CD14-positive monocyte (primary cell): ENCODE results near the gene NKAIN2. TPM values are rescaled to one million over a fixed set of nuclear protein-coding genes. Genes with fewer than 3 reads are reported as not detected.

Experiments
- DNase-seq, 3 donors: peaks; one replicate each; pipeline ENCODE4 v3.0.0-alpha.2; 2011 to 2022
- H2AFZ ChIP-seq: 2 replicates; pipeline ENCODE4 v1.6.0; 2012; ENCODE audit warnings: mild to moderate bottlenecking, low read depth, low read length, inconsistent platforms; ENCODE audit not compliant: insufficient read depth, poor library complexity, severe bottlenecking
- H3K27ac ChIP-seq, 2 donors: 1 replicate in 1 of 2; 2 replicates in 1 of 2; pipeline ENCODE4 v1.5.1; 2012 to 2013; ENCODE audit warnings: low read length in 2 of 2, control low read depth in 1 of 2, inconsistent platforms in 1 of 2, low read depth in 1 of 2, mild to moderate bottlenecking in 1 of 2
- H3K27me3 ChIP-seq, 2 donors: one replicate each; pipeline versions ENCODE4 v1.6.0 to v1.6.1; 2011 to 2013; ENCODE audit warnings: low read length in 2 of 2; ENCODE audit not compliant: control insufficient read depth in 2 of 2, insufficient read depth in 2 of 2
- H3K36me3 ChIP-seq, 2 donors: replicated peaks in 1 of 2; 1 replicate in 1 of 2; 2 replicates in 1 of 2; pipeline versions ENCODE4 v1.5.1 to v1.6.1; 2012 to 2013; ENCODE audit warnings: low read length in 2 of 2, control low read depth in 1 of 2, inconsistent platforms in 1 of 2, mild to moderate bottlenecking in 1 of 2; ENCODE audit not compliant: insufficient read depth in 2 of 2, control insufficient read depth in 1 of 2
- H3K4me1 ChIP-seq, 2 donors: 1 replicate in 1 of 2; 2 replicates in 1 of 2; pipeline versions ENCODE4 v1.5.1 to v1.6.1; 2012 to 2013; ENCODE audit warnings: low read length in 2 of 2, control low read depth in 1 of 2, inconsistent platforms in 1 of 2, mild to moderate bottlenecking in 1 of 2, moderate library complexity in 1 of 2; ENCODE audit not compliant: insufficient read depth in 2 of 2, control insufficient read depth in 1 of 2
- H3K4me2 ChIP-seq: replicated peaks from 2 replicates; pipeline ENCODE3; 2012; ENCODE audit warnings: low read length, moderate library complexity, mild to moderate bottlenecking; ENCODE audit not compliant: poor library complexity, severe bottlenecking; ENCODE audit errors: extremely low read depth
- H3K4me3 ChIP-seq, 3 experiments: fragments of 200-600 bp in 1 of 3; sonication (generic) in 1 of 3; replicated peaks in 1 of 3; 1 replicate in 2 of 3; 2 replicates in 1 of 3; pipeline ENCODE4 v1.5.1; 2011 to 2013; ENCODE audit warnings: low read length in 3 of 3, mild to moderate bottlenecking in 3 of 3, control low read depth in 2 of 3, low read depth in 2 of 3, inconsistent platforms in 1 of 3, moderate library complexity in 1 of 3
- H3K79me2 ChIP-seq: 2 replicates; pipeline ENCODE4 v1.6.0; 2012; ENCODE audit warnings: mild to moderate bottlenecking, control low read depth, inconsistent platforms, low read length, moderate library complexity; ENCODE audit not compliant: insufficient read depth
- H3K9ac ChIP-seq: 2 replicates; pipeline ENCODE4 v1.6.0; 2017; ENCODE audit warnings: low read length, mild to moderate bottlenecking; ENCODE audit not compliant: insufficient read depth, poor library complexity, severe bottlenecking
- H3K9me3 ChIP-seq, 2 donors: replicated peaks in 1 of 2; 1 replicate in 1 of 2; 2 replicates in 1 of 2; pipeline versions ENCODE4 v1.5.1 to v1.6.1; 2012 to 2013; ENCODE audit warnings: low read length in 2 of 2, control low read depth in 1 of 2; ENCODE audit not compliant: control insufficient read depth in 1 of 2, insufficient read depth in 1 of 2
- H4K20me1 ChIP-seq: 2 replicates; pipeline ENCODE4 v1.6.0; 2012; ENCODE audit warnings: mild to moderate bottlenecking, low read length, control low read depth, moderate library complexity; ENCODE audit not compliant: insufficient read depth
- H3K27ac Mint-ChIP-seq, 7 donors: one replicate each; pipeline ENCODE4 v1.8.0; 2020; ENCODE audit warnings: mild to moderate bottlenecking in 7 of 7, mixed read lengths in 7 of 7, moderate library complexity in 6 of 7, inconsistent platforms in 2 of 7
- H3K27me3 Mint-ChIP-seq, 3 donors: one replicate each; pipeline ENCODE4 v1.8.0; 2021 to 2022; ENCODE audit warnings: low read depth in 3 of 3, mild to moderate bottlenecking in 3 of 3, mixed read lengths in 3 of 3, moderate library complexity in 3 of 3, inconsistent platforms in 1 of 3
- H3K36me3 Mint-ChIP-seq, 2 donors: one replicate each; pipeline ENCODE4 v1.8.0; 2020; ENCODE audit warnings: mixed read lengths in 2 of 2, inconsistent platforms in 1 of 2, mild to moderate bottlenecking in 1 of 2
- H3K4me1 Mint-ChIP-seq: one replicate; pipeline ENCODE4 v1.8.0; 2020; ENCODE audit warnings: mild to moderate bottlenecking, mixed read lengths
- H3K4me3 Mint-ChIP-seq, 2 donors: one replicate each; pipeline ENCODE4 v1.8.0; 2020; ENCODE audit warnings: mild to moderate bottlenecking in 2 of 2, mixed read lengths in 2 of 2, moderate library complexity in 1 of 2
- H3K9me3 Mint-ChIP-seq, 7 donors: one replicate each; pipeline ENCODE4 v1.8.0; 2020 to 2022; ENCODE audit warnings: mixed read lengths in 7 of 7, mild to moderate bottlenecking in 6 of 7, moderate library complexity in 6 of 7, inconsistent platforms in 2 of 7
- CTCF ChIP-seq: fragments of 200-600 bp; IDR thresholded peaks from one replicate; pipeline ENCODE4 v1.8.0; 2022; ENCODE audit warnings: antibody characterized with exemption, mild to moderate bottlenecking
- WGBS: methylation state at CpG from one replicate; pipeline ENCODE4 v1.1.5; 2013; ENCODE audit warnings: missing lambda C conversion rate; ENCODE audit not compliant: insufficient coverage; 5-methylcytosine and 5-hydroxymethylcytosine counted together
- intact Hi-C, 2 donors: fragments of 100-400 bp; cut with micrococcal nuclease; formaldehyde crosslinking; loops; one replicate each; pipeline versions ENCODE4 v1.15.0 to v1.15.1; 2023
- polyA plus RNA-seq, 3 donors: library from polyadenylated mRNA; depleted of rRNA in 1 of 3; unstranded in 2 of 3; stranded (reverse) in 1 of 3; fragments of 300-500 nt in 2 of 3; fragments of >200 nt in 1 of 3; fragmentation: Illumina TruSeq in 2 of 3; gene quantifications; 1 replicate in 2 of 3; 2 replicates in 1 of 3; pipeline ENCODE4 v1.2.3, GENCODE V29; 2012 to 2021

NKAIN2 gene
- polyA plus RNA-seq, 3 donors: not detected

- Histone ChIP-seq H4K20me1 (no peaks in the 10 kb centered on the region), H3K9ac (no peak overlapping the region), H3K79me2 (no peaks in the 10 kb centered on the region), H2AFZ (no peak overlapping the region), H3K9me3 (peaks cover 0 to 3% of the 10 kb centered on the region in 2 donors), H3K36me3 (no peaks in the 10 kb centered on the region), H3K27ac (no peak overlapping the region), H3K27me3 (no peaks in the 10 kb centered on the region), H3K4me1 (no peaks in the 10 kb centered on the region), H3K4me3 (no peak overlapping the region), H3K4me2 (no peak overlapping the region)
- Mint-ChIP-seq H3K9me3 (peaks cover 0 to 6% (median 0%) of the 10 kb centered on the region in 7 donors), H3K4me1 (no peaks in the 10 kb centered on the region), H3K36me3 (no peaks in the 10 kb centered on the region), H3K27ac (no peak overlapping the region), H3K27me3 (peaks cover 0 to 2% (median 0%) of the 10 kb centered on the region in 3 donors), H3K4me3 (no peak overlapping the region)
- DNase-seq: no peak
- intact Hi-C loops: no loop called here
- 100% methylated on average over 1 of the region's 2 CpGs for WGBS
- TF ChIP-seq CTCF: no peak
Measured at GRCh38 chr6:124282541-124282940, 478.9 kb downstream of the NKAIN2 start.

GRCh38 chr6:124283486-124283885 lies 479.8 kb downstream of the NKAIN2 start:
- no peak for DNase-seq
- Histone ChIP-seq H3K27me3 (no peaks in the 10 kb centered on the region), H3K79me2 (no peaks in the 10 kb centered on the region), H3K27ac (no peak overlapping the region), H3K9me3 (peaks cover 0 to 3% of the 10 kb centered on the region in 2 donors), H3K36me3 (no peaks in the 10 kb centered on the region), H4K20me1 (no peaks in the 10 kb centered on the region), H3K4me2 (no peak overlapping the region), H3K4me3 (no peak overlapping the region), H3K4me1 (no peaks in the 10 kb centered on the region), H2AFZ (no peak overlapping the region), H3K9ac (no peak overlapping the region)
- WGBS: no CpG with 5 or more reads among the region's 1 CpG
- Mint-ChIP-seq H3K9me3 (peaks cover 0 to 6% (median 0%) of the 10 kb centered on the region in 7 donors), H3K27ac (no peak overlapping the region), H3K4me1 (no peaks in the 10 kb centered on the region), H3K27me3 (peaks cover 0 to 2% (median 0%) of the 10 kb centered on the region in 3 donors), H3K4me3 (no peak overlapping the region), H3K36me3 (no peaks in the 10 kb centered on the region)
- TF ChIP-seq CTCF: no peak
- intact Hi-C loops: no loop called here
